ENCODE measurements around the gene NR3C2.

Gene NR3C2

GRCh38 chr4:148441986-148442831 lies at the start of gene NR3C2:
Gene NR3C2, minus strand, starts transcription at chr4:148442414.
- TF ChIP-seq CTCF (IDR thresholded peaks at IDR 0.05; ENCODE audit: low read depth, low read length, missing control alignments): no peak
- H3K4me3 ChIP-seq (ENCODE audit: low read depth, low read length): peak within 1 kb of the TSS; percentile 86
- in situ Hi-C loops (cut with HindIII; ENCODE audit: low sequenced_read_pairs): loop anchor here (25.0 kb wide), 1 partner anchor 505 kb away; no protein-coding TSS in a partner anchor
- DNase-seq (ENCODE audit: low read depth): peak; percentile 93

- DNase-seq (ENCODE audit: low read depth): no peak
- H3K4me3 ChIP-seq (ENCODE audit: low read depth, low read length): no peak overlapping the region
- in situ Hi-C loops (cut with HindIII; ENCODE audit: low sequenced_read_pairs): no loop called here
- no peak for TF ChIP-seq CTCF (IDR thresholded peaks at IDR 0.05; ENCODE audit: low read depth, low read length, missing control alignments)
These were observed 45.0 kb upstream of the NR3C2 start for GRCh38 chr4:148487181-148487580.

- in situ Hi-C loops (cut with HindIII; ENCODE audit: low sequenced_read_pairs): no loop called here
- TF ChIP-seq CTCF (IDR thresholded peaks at IDR 0.05; ENCODE audit: low read depth, low read length, missing control alignments): no peak
- DNase-seq (ENCODE audit: low read depth): no peak
- H3K4me3 ChIP-seq (ENCODE audit: low read depth, low read length): no peak overlapping the region
These were observed 39.4 kb upstream of the NR3C2 start for GRCh38 chr4:148481636-148482035.

- TF ChIP-seq CTCF (IDR thresholded peaks at IDR 0.05; ENCODE audit: low read depth, low read length, missing control alignments): no peak
These were observed 35.1 kb upstream of the NR3C2 start for GRCh38 chr4:148477276-148477675.

GRCh38 chr4:148469938-148470337 lies 27.7 kb upstream of the NR3C2 start:
- TF ChIP-seq CTCF (IDR thresholded peaks at IDR 0.05; ENCODE audit: low read depth, low read length, missing control alignments): no peak
- no peak overlapping the region for H3K4me3 ChIP-seq (ENCODE audit: low read depth, low read length)
- DNase-seq (ENCODE audit: low read depth): no peak
- in situ Hi-C loops (cut with HindIII; ENCODE audit: low sequenced_read_pairs): no loop called here

More at GRCh38 chr4:148477276-148477675, 35.1 kb upstream of the NR3C2 start:
- in situ Hi-C loops (cut with HindIII; ENCODE audit: low sequenced_read_pairs): no loop called here
- no peak overlapping the region for H3K4me3 ChIP-seq (ENCODE audit: low read depth, low read length)
- DNase-seq (ENCODE audit: low read depth): no peak

- in situ Hi-C loops (cut with HindIII; ENCODE audit: low sequenced_read_pairs): no loop called here
- no peak overlapping the region for H3K4me3 ChIP-seq (ENCODE audit: low read depth, low read length)
- no peak for TF ChIP-seq CTCF (IDR thresholded peaks at IDR 0.05; ENCODE audit: low read depth, low read length, missing control alignments)
- DNase-seq (ENCODE audit: low read depth): no peak
These were observed 12.6 kb upstream of the NR3C2 start for GRCh38 chr4:148454835-148455234.

Measured in astrocyte of the cerebellum (primary cell).